Esophagus squamous epithelium (tissue), 4 donors: ENCODE measurements around the gene TSPAN5.

Experiments used
- POLR2A ChIP-seq, 4 donors: fragments of 450-650 bp; IDR thresholded peaks; one replicate each; pipeline ENCODE4 v1.6.1; 2017; ENCODE audit warnings: antibody characterized with exemption in 4 of 4, mild to moderate bottlenecking in 4 of 4, moderate library complexity in 3 of 4
- TF ChIP-seq, protein P1 (sequence below), 6 experiments: fragments of 450-650 bp in 4 of 6; fragments of 200-600 bp in 2 of 6; sonication (generic) in 2 of 6; IDR thresholded peaks; one replicate each; pipeline ENCODE4 v1.5.1; 2016 to 2019; ENCODE audit warnings: antibody characterized with exemption in 6 of 6, mild to moderate bottlenecking in 4 of 6, moderate library complexity in 4 of 6

- TF ChIP-seq POLR2A (IDR thresholded peaks at IDR 0.05), result no peak
- TF ChIP-seq, protein P1, sequence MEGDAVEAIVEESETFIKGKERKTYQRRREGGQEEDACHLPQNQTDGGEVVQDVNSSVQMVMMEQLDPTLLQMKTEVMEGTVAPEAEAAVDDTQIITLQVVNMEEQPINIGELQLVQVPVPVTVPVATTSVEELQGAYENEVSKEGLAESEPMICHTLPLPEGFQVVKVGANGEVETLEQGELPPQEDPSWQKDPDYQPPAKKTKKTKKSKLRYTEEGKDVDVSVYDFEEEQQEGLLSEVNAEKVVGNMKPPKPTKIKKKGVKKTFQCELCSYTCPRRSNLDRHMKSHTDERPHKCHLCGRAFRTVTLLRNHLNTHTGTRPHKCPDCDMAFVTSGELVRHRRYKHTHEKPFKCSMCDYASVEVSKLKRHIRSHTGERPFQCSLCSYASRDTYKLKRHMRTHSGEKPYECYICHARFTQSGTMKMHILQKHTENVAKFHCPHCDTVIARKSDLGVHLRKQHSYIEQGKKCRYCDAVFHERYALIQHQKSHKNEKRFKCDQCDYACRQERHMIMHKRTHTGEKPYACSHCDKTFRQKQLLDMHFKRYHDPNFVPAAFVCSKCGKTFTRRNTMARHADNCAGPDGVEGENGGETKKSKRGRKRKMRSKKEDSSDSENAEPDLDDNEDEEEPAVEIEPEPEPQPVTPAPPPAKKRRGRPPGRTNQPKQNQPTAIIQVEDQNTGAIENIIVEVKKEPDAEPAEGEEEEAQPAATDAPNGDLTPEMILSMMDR (IDR thresholded peaks at IDR 0.05), result no peak
These were observed 145.5 kb downstream of the TSPAN5 start for GRCh38 chr4:98512918-98513317.
